ENCODE data around the gene WDFY2.
A peak's percentile ranks its signal among the peaks of the same experiment; 100 is the strongest.

- TF ChIP-seq CTCF (conservative IDR thresholded peaks at IDR 0.05 in 1 of 2, IDR thresholded peaks at IDR 0.05 in 1 of 2; ENCODE audit: extremely low read depth in 1 of 2, insufficient read depth in 1 of 2, low read depth in 1 of 2, low read length in 2 of 2) (peak in 1 of 2 donors; percentile 16), EZH2 (IDR thresholded peaks at IDR 0.05; ENCODE audit: borderline replicate concordance, low read length) (no peak)
These were observed 219.4 kb downstream of the WDFY2 start, which contains the start of gene DHRS12 for GRCh38 chr13:51803422-51804294.

All from mammary epithelial cell (primary cell).